ENCODE measurements around the gene S100A14.
"Not testable (repeated sequence)": the region's sequence is repeated elsewhere in the genome, so short reads cannot be mapped to it uniquely, and the experiment has no call there.

Gene S100A14

GRCh38 chr1:153614906-153615305, 1.2 kb downstream of the S100A14 start:
- DNase-seq (ENCODE audit: low spot score) = no peak

GRCh38 chr1:153614189-153614900, 1.8 kb downstream of the S100A14 start:
- DNase-seq (ENCODE audit: low spot score) = no peak

- DNase-seq (ENCODE audit: low spot score) = no peak
These were observed 2.7 kb downstream of the S100A14 start for GRCh38 chr1:153613406-153613805.

DNA sequence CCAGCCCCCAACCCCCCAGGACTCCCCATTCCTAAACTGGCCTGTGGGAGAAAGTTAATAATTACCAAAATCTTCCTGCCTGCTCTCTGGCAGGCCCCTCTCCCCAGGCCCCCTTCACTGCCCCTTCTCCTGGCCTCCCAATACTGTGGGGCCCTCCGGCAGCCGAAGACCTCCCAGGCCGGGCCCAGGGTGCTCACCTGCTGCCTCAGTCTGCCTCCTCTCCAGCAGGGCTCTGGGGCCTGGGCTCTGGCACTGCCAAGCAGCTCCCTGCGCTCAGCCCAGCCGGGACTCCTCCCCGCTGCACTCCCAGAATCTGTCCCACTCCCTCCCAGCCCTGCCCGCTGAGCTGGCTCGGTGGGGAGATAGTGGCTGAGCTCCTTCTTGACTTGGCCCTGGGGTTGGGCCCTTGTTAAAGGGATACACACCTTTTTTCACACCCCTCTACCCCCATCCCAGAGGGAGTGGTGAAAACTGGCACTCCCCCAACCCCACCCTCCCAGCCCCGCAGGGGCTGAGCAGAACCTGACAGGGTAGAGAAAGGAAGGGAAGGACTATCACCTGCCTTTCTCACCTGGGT, 3.3 kb downstream of the S100A14 start, which contains the start of gene S100A16:
TSS of gene S100A16 (minus strand) at position 383 of the 577 bp plus-strand sequence. CDS start 4,986 bp downstream, outside the sequence.
- DNase-seq (ENCODE audit: low spot score) = no peak

DNA sequence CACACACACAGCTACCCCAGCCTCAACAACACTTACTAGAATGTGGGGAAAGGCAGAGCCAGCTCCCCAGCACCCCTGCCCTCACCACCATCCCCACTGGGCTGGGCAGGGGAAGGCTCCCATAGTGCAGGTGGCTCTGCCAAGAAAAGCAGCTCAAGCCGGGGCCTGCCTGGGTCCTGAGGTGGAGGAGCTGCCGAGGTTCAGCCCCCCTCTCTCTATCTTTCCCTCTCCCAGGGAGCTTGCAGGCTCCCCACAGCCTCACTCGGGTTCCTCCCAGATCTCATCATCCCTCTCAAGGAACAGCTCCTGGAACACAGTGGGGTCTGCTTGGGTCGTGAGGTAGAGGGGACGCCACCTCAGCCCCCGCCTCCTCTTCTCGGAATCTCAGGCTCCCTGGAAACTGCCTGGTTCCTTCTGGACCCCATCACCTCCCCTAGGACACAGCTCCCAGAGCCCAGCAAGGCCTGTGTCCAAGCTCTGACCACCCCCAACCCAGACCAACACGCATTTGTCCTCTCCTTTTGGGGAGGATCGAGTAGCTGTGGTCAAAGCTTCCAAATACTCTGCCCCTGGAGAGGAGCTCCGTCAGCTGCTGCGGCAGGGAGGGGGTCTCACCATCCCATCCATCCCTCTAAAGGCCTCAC, 3.9 kb downstream of the S100A14 start:
- DNase-seq (ENCODE audit: low spot score) = no peak

- DNase-seq (ENCODE audit: low spot score) = no peak
These were observed 4.8 kb downstream of the S100A14 start for GRCh38 chr1:153611356-153611755.

DNA sequence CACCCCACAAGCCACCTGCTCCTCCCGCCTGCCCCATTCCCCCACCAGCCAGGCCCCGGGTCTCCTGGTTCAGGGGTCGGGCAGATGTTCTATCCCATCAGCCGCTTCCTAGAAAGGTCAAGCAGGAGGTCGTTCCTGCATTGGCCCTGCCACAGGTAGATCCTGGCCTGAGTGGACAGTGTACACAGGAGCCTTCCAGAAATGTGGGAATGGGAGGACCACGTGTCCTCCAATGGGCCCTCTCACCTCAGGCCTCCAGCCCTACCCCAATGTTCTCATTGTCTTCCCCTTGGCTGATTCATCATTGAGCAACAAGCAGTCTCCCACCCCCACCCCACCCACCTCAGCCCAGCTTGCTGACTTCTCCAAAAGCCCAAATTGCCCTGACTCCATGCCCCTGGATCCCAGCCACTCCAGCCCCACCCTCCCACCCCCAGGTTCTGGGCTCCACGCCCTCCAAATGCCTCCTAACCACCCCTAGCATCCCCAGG, 5.3 kb downstream of the S100A14 start:
- DNase-seq (ENCODE audit: low spot score) = no peak

DNA sequence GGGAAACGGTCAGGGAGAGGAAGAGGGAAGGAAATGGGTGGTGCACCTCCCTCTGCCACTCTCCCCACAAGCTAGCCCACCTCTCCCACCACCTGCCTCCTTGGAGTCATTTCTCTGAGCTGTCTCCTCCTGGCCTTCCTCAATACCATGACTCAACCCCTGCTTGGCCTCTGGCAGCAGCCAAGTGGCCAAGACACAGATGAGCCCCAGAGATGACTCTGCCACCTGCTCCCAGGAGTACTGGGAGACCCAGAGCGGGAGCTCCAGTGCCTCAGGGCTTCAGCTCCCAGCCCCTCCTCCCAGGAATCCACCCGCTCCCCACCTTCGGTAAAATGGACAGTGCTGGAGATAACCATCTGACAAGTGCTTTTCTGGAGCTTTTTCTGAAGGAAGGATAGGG, 5.8 kb downstream of the S100A14 start:
- DNase-seq (ENCODE audit: low spot score) = no peak

DNA sequence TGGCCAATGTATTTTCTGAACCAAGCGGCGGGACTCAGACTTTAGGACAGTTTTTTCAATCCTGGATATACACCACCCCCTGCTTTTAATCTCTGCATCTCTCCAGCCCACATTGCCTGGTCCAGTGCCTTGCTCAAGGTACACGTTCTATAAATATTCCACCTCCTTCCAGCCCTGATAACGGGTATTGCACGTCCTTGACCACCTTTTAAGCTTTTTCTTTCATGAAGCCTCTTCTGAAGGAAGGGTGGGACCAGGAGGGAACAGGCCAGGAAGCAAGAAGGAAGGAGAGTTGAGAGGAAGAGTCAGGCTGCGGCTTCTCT, 6.6 kb downstream of the S100A14 start:
- no peak for DNase-seq (ENCODE audit: low spot score)

DNA sequence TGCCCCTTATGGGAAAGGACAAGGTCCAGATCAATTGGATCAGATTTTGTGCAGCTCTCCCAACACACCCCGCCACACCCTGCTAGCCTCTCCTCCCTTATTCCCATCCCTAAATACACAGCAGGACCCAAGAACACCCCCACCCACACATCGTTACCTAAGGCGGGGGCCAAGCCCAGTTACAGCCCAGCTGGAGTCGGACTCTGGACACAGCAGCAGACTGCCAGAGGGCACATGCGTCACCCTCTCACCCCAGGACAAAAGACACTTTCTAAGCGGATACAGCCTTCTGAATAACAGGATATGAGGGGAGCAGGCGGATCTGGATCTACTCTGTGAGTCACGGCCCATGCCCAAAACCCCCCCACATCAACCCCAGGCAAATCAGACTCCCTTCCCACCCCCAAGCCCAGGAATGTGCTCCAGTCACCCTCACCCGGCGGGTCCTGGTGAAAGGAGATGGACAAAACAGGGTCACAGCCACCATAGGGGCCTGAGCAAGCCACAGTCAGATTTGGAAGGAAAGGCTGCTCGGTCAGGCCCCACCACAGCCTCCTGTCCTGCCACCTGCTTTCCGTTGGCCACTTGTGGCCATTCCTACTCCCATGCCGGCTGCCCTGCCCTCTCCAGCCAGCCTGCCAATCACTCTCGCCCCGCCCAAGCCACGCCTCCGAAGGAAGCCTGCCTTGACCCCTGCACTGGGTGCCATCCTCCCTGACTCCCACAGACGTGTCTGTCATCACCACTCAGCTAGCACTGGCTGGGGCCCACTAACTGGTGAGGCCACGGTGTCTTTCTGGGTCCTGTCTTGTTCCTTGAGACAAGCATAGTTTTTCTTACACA, 7.2 kb downstream of the S100A14 start:
- DNase-seq (ENCODE audit: low spot score) = no peak

DNA sequence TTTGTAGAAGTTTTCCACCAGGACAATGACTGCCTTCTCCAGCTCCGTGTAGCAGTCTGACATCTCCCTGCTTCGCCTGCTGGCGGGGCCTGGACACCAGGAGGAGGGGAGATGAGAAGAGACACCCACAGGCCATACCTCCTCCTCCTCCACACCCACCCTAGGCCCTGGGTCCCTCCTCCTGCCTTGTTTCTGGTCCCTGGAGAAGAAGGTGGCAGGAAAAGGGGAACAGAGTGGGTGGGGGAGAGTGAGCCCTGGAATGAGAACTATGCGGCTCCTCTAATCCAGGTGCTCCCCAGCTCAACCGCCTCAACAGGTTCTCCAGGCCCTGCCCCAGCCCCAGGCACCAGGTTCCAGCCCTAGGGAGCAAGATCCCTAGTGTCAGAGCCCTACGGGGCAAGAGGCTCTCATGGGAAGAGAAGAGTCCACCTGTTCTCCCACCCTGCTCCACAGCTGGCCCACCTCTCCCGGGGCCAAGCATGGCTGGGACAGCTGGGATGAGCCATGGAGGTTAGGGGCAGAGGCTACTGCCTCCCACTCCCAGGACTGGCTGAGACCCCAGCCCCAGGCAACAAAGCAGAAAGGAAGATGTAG, 7.9 kb downstream of the S100A14 start:
- DNase-seq (ENCODE audit: low spot score) = no peak

DNA sequence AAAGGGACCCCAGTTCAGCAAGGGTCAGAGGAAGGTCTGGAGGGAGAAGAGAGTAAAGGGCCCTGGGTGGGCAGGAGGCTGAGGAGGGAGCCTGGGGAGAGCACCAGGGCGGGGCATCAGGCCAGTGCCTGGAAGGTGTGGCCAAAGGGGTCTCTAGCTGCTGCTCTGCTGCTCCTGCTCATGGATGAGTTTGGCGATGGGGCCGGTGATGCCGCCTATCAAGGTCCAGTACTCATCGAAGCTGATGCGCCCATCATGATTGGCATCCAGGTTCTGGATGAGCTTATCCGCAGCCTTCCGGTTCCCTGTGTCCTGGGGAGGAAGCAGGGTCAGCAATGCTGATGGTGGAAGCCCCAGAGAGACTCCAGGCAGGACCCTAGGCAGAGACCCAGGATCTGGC, 8.7 kb downstream of the S100A14 start:
- DNase-seq (ENCODE audit: low spot score) = no peak

DNA sequence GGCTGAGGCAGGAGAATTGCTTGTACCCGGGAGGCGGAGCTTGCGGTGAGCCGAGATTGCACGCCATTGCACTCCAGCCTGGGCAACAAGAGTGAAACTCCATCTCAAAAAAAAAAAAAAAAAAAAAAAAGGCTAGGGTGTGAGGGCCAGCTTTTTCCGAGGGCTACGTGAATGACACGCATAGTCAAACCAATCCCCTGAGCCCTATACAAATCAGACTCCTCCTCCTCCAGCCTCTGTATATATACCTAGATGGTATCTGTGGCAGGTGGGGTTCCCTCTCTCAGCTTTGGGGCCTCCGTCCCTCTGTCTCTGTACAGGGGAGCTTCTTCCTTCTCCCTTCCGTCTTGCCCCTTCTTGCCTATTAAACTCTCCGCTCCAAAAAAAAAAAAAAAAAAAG, 9.9 kb downstream of the S100A14 start:
- DNase-seq (ENCODE audit: low spot score) = no peak

DNA sequence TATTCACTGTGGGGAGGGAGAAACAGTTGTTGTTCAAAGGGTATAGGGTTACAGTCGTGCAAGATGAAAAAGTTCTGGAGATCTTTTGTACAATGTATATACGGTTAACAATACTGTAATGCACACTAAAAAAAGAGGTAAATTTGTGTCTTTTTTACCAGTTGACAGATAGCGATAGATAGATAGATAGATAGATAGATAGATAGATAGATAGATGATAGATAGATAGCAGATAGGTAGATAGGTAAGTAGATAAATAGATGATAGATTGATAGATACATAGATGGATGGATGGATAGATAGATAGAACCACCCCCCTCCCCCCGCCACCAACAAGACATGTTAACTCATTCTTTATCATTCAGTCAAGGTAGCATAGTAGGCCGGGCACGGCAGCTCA, 13.4 kb downstream of the S100A14 start:
- DNase-seq (ENCODE audit: low spot score) = no peak

GRCh38 chr1:153599847-153600246, 16.3 kb downstream of the S100A14 start:
- DNase-seq (ENCODE audit: low spot score) = no peak

GRCh38 chr1:153598309-153599172, 17.6 kb downstream of the S100A14 start:
- DNase-seq (ENCODE audit: low spot score) = peak; percentile 99

DNA sequence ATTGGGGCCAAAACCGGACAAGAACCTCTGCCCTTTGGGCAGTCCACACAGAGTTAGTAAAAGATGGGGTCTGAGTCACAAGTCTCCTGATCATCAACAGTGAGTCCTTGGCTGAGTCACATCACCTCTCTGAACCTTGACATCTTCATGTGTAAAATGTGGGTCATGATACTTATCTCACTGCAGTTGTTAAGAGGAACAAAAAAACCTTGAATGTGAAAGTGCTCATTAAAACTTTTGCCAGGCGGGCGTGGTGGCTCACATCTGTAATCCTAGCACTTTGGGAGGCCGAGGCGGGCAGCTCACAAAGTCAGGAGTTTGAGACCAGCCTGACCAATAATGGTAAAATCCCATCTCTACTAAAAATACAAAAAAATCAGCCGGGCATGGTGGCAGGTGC, 18.9 kb downstream of the S100A14 start:
- DNase-seq (ENCODE audit: low spot score) = no peak

- DNase-seq (ENCODE audit: low spot score) = no peak
These were observed 23.4 kb downstream of the S100A14 start for GRCh38 chr1:153592748-153593147.

DNA sequence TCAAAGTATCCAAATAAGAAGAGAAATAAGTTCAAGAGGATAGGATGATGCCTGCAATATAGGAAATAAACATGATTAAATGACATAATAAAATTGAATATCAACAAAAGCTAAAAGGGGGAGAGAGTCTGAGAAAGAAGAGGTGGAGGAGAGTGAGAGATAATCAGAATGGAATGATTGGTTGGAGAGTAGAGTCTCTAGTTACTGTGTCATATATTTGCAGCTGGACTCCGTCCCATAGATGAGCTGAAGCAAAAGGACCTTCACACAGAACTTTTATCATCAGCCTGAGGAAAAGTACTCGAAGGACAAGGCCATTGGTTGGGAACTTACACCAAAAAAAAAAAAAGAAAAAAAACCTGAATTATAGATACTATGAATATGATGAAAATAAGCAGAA, 27.6 kb downstream of the S100A14 start:
- no peak for DNase-seq (ENCODE audit: low spot score)

DNA sequence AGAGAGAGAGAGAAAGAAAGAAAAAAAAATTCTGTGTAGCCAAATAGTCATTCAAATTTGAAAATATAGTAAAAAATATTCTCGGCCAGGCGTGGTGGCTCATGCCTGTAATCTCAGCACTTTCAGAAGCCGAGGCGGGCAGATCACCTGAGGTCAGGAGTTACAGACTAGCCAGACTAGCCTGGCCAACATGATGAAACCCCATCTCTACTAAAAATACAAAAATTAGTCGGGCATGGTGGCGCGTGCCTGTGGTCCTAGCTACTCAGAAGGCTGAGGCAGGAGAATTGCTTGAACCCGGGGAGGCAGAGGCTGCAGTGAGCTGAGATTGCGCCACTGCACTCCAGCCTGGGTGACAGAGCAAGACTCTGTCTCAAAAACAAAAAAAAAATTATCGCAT, 28.1 kb downstream of the S100A14 start:
- not testable (repeated sequence) for DNase-seq (ENCODE audit: low spot score)

- DNase-seq (ENCODE audit: low spot score) = no peak
These were observed 28.8 kb downstream of the S100A14 start for GRCh38 chr1:153587314-153587713.
